Naive thymus-derived CD4-positive, alpha-beta T cell (primary cell): ENCODE results near the gene NACC1. TPM values are rescaled to one million over a fixed set of nuclear protein-coding genes. Genes with fewer than 3 reads are reported as not detected.
A peak's percentile ranks its signal among the peaks of the same experiment; 100 is the strongest.

Experiments used
- ATAC-seq: fragments of 150-1000 bp; cut with Tn5 transposase; 2 replicates; pipeline ENCODE4 v1.10.0; 2021; ENCODE audit warnings: mild to moderate bottlenecking, moderate library complexity
- CTCF ChIA-PET: fragments of 350-600 bp; sonication (Branson Sonifier 250); formaldehyde crosslinking; loops from one replicate; lab custom pipeline; 2021; ENCODE audit warnings: antibody characterized with exemption; lab: Charles Lee
- POLR2A ChIA-PET: fragments of 350-600 bp; sonication (Branson Sonifier 250); formaldehyde crosslinking; loops from one replicate; lab custom pipeline; 2021; ENCODE audit warnings: antibody characterized with exemption, inconsistent platforms; lab: Charles Lee
- DNase-seq, 9 donors: peaks; one replicate each; pipeline versions ENCODE4 v3.0.0 to v3.0.0-alpha.2; 2020 to 2022; ENCODE audit warnings: mixed read lengths in 1 of 9
- H3K27ac ChIP-seq: one replicate; pipeline ENCODE4 v1.7.0; 2013; ENCODE audit warnings: mild to moderate bottlenecking, low read depth, low read length, moderate library complexity
- H3K27me3 ChIP-seq, 2 donors: one replicate each; pipeline ENCODE4 v1.7.0; 2013; ENCODE audit warnings: low read length in 2 of 2, mild to moderate bottlenecking in 2 of 2, moderate library complexity in 2 of 2; ENCODE audit not compliant: control insufficient read depth in 2 of 2, insufficient read depth in 2 of 2
- H3K36me3 ChIP-seq, 3 experiments: 1 replicate in 2 of 3; 2 replicates in 1 of 3; pipeline ENCODE4 v1.7.0; 2013; ENCODE audit warnings: low read length in 3 of 3, mild to moderate bottlenecking in 3 of 3, moderate library complexity in 1 of 3; ENCODE audit not compliant: insufficient read depth in 3 of 3, control insufficient read depth in 2 of 3
- H3K4me1 ChIP-seq, 2 donors: one replicate each; pipeline ENCODE4 v1.7.0; 2013; ENCODE audit warnings: low read length in 2 of 2, mild to moderate bottlenecking in 2 of 2, moderate library complexity in 1 of 2; ENCODE audit not compliant: control insufficient read depth in 2 of 2, insufficient read depth in 2 of 2
- H3K4me3 ChIP-seq: 2 replicates; pipeline ENCODE4 v1.7.0; 2013; ENCODE audit warnings: mild to moderate bottlenecking, low read length
- H3K9me3 ChIP-seq, 3 experiments: 1 replicate in 2 of 3; 2 replicates in 1 of 3; pipeline ENCODE4 v1.7.0; 2013; ENCODE audit warnings: low read length in 3 of 3; ENCODE audit not compliant: control insufficient read depth in 2 of 3
- H3K27ac Mint-ChIP-seq, 9 donors: one replicate each; pipeline ENCODE4 v1.8.0; 2020 to 2022; ENCODE audit warnings: mixed read lengths in 9 of 9, mild to moderate bottlenecking in 8 of 9, moderate library complexity in 5 of 9, inconsistent platforms in 2 of 9
- H3K27me3 Mint-ChIP-seq, 5 donors: one replicate each; pipeline ENCODE4 v1.8.0; 2021 to 2022; ENCODE audit warnings: mixed read lengths in 5 of 5, mild to moderate bottlenecking in 1 of 5
- H3K36me3 Mint-ChIP-seq, 5 donors: one replicate each; pipeline ENCODE4 v1.8.0; 2020 to 2022; ENCODE audit warnings: mixed read lengths in 5 of 5, mild to moderate bottlenecking in 3 of 5, inconsistent platforms in 1 of 5
- H3K4me1 Mint-ChIP-seq, 7 donors: one replicate each; pipeline ENCODE4 v1.8.0; 2020 to 2022; ENCODE audit warnings: mixed read lengths in 7 of 7, mild to moderate bottlenecking in 3 of 7, inconsistent platforms in 1 of 7
- H3K4me3 Mint-ChIP-seq, 10 donors: one replicate each; pipeline ENCODE4 v1.8.0; 2020 to 2022; ENCODE audit warnings: mild to moderate bottlenecking in 10 of 10, mixed read lengths in 10 of 10, moderate library complexity in 6 of 10, inconsistent platforms in 2 of 10
- H3K9me3 Mint-ChIP-seq, 11 donors: one replicate each; pipeline ENCODE4 v1.8.0; 2020 to 2022; ENCODE audit warnings: mixed read lengths in 11 of 11, mild to moderate bottlenecking in 4 of 11, inconsistent platforms in 1 of 11, moderate library complexity in 1 of 11
- intact Hi-C, 2 donors: fragments of 100-400 bp; cut with micrococcal nuclease; formaldehyde crosslinking; loops; one replicate each; pipeline ENCODE4 v1.15.1; 2023
- polyA plus RNA-seq, 2 donors: library from polyadenylated mRNA; unstranded; fragments of 300-500 nt; fragmentation: Illumina TruSeq; gene quantifications; one replicate each; pipeline ENCODE4 v1.2.3, GENCODE V29; 2021
- total RNA-seq, 6 experiments: library from RNA in 5 of 6; stranded (reverse) in 5 of 6; gene quantifications; 1 replicate in 5 of 6; 2 replicates in 1 of 6; pipeline ENCODE4 v1.2.3 and lab custom pipeline; 2021 to 2026

Gene NACC1
- total and polyA plus RNA-seq, 7 experiments from 2014 or later = 1.7 to 72.7 (median 20.7) TPM

- peaks cover 0 to 2% (median 0%) of the 10 kb centered on the region in 5 donors for H3K36me3 Mint-ChIP-seq
- no peak for ATAC-seq
- intact Hi-C loops = loop anchor here (1.0 to 5.0 kb wide), 10 partner anchors 12 to 966 kb away; partner anchors contain the start of genes GCDH (in 2 of the 2) and TRIR (in 1 of the 2)
- Histone ChIP-seq H3K9me3 (no peaks in the 10 kb centered on the region), H3K36me3 (peaks cover 0 to 29% (median 0%) of the 10 kb centered on the region in 3 experiments), H3K27ac (peak overlapping the region; percentile 75), H3K27me3 (no peaks in the 10 kb centered on the region), H3K4me1 (peaks cover 25 to 30% of the 10 kb centered on the region in 2 donors), H3K4me3 (peak overlapping the region; percentile 97)
- H3K27me3 Mint-ChIP-seq = no peaks in the 10 kb centered on the region
- POLR2A ChIA-PET = interaction anchor here (1.0 to 5.1 kb wide), 4 partner anchors 11 to 36 kb away, joined by 3 to 53 read pairs (median 10); partner anchors contain the start of genes IER2 and STX10
- peaks cover 12 to 44% (median 33%) of the 10 kb centered on the region in 7 donors for H3K4me1 Mint-ChIP-seq
- no peak for DNase-seq
- H3K4me3 Mint-ChIP-seq = peak overlapping the region; percentile 86 to 99 (median 97)
- H3K9me3 Mint-ChIP-seq = peaks cover 0 to 3% (median 0%) of the 10 kb centered on the region in 11 donors
- peak overlapping the region; percentile 85 to 96 (median 91) for H3K27ac Mint-ChIP-seq
- CTCF ChIA-PET = interaction anchor here (0.6 to 4.1 kb wide), 3 partner anchors 11 to 63 kb away, joined by 3 to 19 read pairs (median 3); no protein-coding TSS in a partner anchor
Measured at GRCh38 chr19:13115936-13116281, 2.2 kb upstream of the NACC1 start.

- H3K27ac ChIP-seq = peak within 1 kb of the TSS; percentile 75
- peak within 1 kb of the TSS; percentile 97 for H3K4me3 ChIP-seq
- H3K27me3 Mint-ChIP-seq = no peaks in the 10 kb centered on the region
- H3K9me3 ChIP-seq = no peaks in the 10 kb centered on the region
- CTCF ChIA-PET = interaction anchor here (0.9 to 4.1 kb wide), 3 partner anchors 11 to 13 kb away, joined by 3 to 19 read pairs (median 3); no protein-coding TSS in a partner anchor
- peaks cover 12 to 50% (median 36%) of the 10 kb centered on the region in 7 donors for H3K4me1 Mint-ChIP-seq
- H3K36me3 ChIP-seq = peaks cover 0 to 29% (median 0%) of the 10 kb centered on the region in 3 experiments
- peaks cover 25 to 30% of the 10 kb centered on the region in 2 donors for H3K4me1 ChIP-seq
- H3K4me3 Mint-ChIP-seq = peak within 1 kb of the TSS; percentile 86 to 99 (median 97)
- POLR2A ChIA-PET = interaction anchor here (0.6 to 5.1 kb wide), 8 partner anchors 12 to 137 kb away, joined by 3 to 53 read pairs (median 10); partner anchors contain the start of genes IER2 and STX10
- no peaks in the 10 kb centered on the region for H3K27me3 ChIP-seq
- H3K27ac Mint-ChIP-seq = peak within 1 kb of the TSS; percentile 85 to 96 (median 91)
- peaks cover 0 to 3% (median 0%) of the 10 kb centered on the region in 11 donors for H3K9me3 Mint-ChIP-seq
- peak; percentile 74 for ATAC-seq
- intact Hi-C loops = loop anchor here (1.0 to 5.0 kb wide), 10 partner anchors 12 to 966 kb away; partner anchors contain the start of genes GCDH (in 2 of the 2) and TRIR (in 1 of the 2)
- H3K36me3 Mint-ChIP-seq = peaks cover 0 to 2% (median 0%) of the 10 kb centered on the region in 5 donors
- DNase-seq = peak; percentile 65 to 90 (median 86)
Measured at GRCh38 chr19:13116282-13117175, 1.5 kb upstream of the NACC1 start, which contains the start of gene TRMT1. Gene TRMT1, minus strand, starts transcription at chr19:13116740. Its CDS starts 341 bp downstream, at chr19:13116399.

DNA sequence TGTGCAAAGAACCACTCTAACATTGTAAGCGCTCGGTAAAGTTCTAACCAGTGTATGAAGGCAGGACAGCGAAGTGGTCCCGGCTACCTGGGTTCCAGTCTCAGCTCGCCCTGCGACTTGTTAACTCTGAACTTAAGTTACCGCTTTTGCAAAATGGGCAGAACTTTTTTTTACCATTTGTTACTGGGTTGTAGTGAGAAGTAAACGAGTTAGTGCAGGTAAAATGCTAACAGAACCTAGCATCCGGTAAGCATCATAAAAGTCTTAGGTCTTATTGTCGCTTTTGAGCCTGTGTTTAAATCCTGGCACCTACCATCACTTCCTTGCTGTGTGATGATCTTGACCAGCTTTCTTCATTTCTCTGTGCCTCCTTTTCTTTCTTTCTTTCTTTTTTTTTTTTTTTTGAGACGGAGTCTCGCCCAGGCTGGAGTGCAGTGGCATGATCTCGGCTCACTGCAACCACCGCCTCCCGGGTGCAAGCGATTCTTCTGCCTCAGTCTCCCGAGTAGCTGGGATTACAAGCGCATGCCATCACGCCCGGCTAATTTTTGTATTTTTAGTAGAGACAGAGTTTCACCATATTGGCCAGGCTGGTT lies 790 bp upstream of the NACC1 start:
- peak overlapping the region; percentile 85 to 96 (median 91) for H3K27ac Mint-ChIP-seq
- no peaks in the 10 kb centered on the region for H3K9me3 ChIP-seq
- peaks cover 0 to 3% (median 0%) of the 10 kb centered on the region in 11 donors for H3K9me3 Mint-ChIP-seq
- ChIA-PET POLR2A (interaction anchor here (0.6 to 5.1 kb wide), 13 partner anchors 10 to 1299 kb away, joined by 3 to 53 read pairs (median 9); partner anchors contain the start of genes IER2, LYL1 and STX10), CTCF (interaction anchor here (0.7 to 4.1 kb wide), 6 partner anchors 11 to 805 kb away, joined by 3 to 19 read pairs (median 3); no protein-coding TSS in a partner anchor)
- H3K27me3 ChIP-seq = no peaks in the 10 kb centered on the region
- peak overlapping the region; percentile 86 to 99 (median 97) for H3K4me3 Mint-ChIP-seq
- H3K4me3 ChIP-seq = peak overlapping the region; percentile 97
- H3K36me3 ChIP-seq = peaks cover 0 to 32% (median 0%) of the 10 kb centered on the region in 3 experiments
- intact Hi-C loops = loop anchor here (2.0 to 5.0 kb wide), 6 partner anchors 18 to 965 kb away; partner anchors contain the start of genes GCDH (in 2 of the 2) and TRIR (in 1 of the 2)
- H3K36me3 Mint-ChIP-seq = peaks cover 0 to 4% (median 0%) of the 10 kb centered on the region in 5 donors
- H3K4me1 ChIP-seq = peaks cover 25 to 30% of the 10 kb centered on the region in 2 donors
- peaks cover 12 to 58% (median 43%) of the 10 kb centered on the region in 7 donors for H3K4me1 Mint-ChIP-seq
- ATAC-seq (peak; percentile 5), DNase-seq (peak in 7 of 9 donors; percentile 11 to 58 (median 51))
- H3K27ac ChIP-seq = peak overlapping the region; percentile 75
- no peaks in the 10 kb centered on the region for H3K27me3 Mint-ChIP-seq

DNA sequence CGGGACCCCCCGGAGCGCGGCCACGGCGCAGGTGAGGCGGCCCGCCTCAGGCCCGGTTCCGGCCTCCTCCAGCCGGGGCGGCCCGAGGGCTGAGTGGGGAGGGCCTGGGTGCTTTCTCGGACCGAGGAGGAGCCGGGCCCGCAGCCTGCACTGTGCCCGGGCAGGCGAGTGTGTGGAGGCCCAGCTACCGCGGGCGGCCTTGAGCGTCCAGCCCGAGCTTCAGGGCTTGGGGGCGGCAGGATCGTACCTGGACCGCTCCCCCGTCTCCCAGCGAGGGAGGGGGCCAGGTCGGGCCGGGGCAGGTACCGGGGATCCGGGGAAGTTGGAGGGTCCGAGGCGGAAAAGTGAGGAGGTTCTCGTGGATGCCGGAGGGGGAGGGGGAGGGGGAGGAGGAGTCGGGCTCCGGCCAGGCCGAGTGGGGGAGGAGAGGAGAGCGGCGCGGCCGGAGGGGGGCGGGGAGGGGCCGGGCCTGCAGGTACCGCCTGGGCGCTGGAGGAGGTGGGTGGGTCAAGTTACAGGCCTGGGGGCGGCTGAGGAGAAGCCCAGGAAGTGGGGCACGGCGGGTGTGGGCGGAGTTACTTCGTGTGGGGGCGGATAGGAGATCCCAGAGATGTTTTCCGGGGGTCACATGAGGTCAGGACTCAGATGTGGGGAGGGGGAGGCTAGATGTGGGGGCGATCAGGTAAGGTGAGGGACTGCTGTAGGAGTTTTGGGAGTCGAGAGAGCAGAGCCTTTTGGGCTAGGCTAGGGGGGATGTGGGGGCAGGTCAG lies 545 bp downstream of the NACC1 start:
- H3K9me3 Mint-ChIP-seq = peaks cover 0 to 3% (median 0%) of the 10 kb centered on the region in 11 donors
- Histone ChIP-seq H3K4me1 (peaks cover 25 to 30% of the 10 kb centered on the region in 2 donors), H3K27ac (peak overlapping the region; percentile 84), H3K9me3 (no peaks in the 10 kb centered on the region), H3K36me3 (peaks cover 0 to 19% (median 0%) of the 10 kb centered on the region in 3 experiments), H3K27me3 (no peaks in the 10 kb centered on the region), H3K4me3 (peak overlapping the region; percentile 54)
- H3K4me3 Mint-ChIP-seq = peak overlapping the region; percentile 73 to 94 (median 84)
- peaks cover 17 to 69% (median 49%) of the 10 kb centered on the region in 7 donors for H3K4me1 Mint-ChIP-seq
- intact Hi-C loops = loop anchor here (1.0 to 5.0 kb wide), 8 partner anchors 14 to 964 kb away; partner anchors contain the start of gene TRIR (in 1 of the 2)
- ChIA-PET CTCF (interaction anchor here (1.1 to 4.1 kb wide), 4 partner anchors 13 to 33 kb away, joined by 3 to 19 read pairs (median 4); no protein-coding TSS in a partner anchor), POLR2A (interaction anchor here (0.7 to 5.1 kb wide), 15 partner anchors 12 to 385 kb away, joined by 3 to 53 read pairs (median 9); partner anchors contain the start of genes IER2, LYL1 and STX10)
- DNase-seq (peak in 2 of 9 donors; percentile 46 to 68), ATAC-seq (no peak)
- H3K27ac Mint-ChIP-seq = peak overlapping the region; percentile 17 to 94 (median 56)
- peaks cover 0 to 4% (median 0%) of the 10 kb centered on the region in 5 donors for H3K36me3 Mint-ChIP-seq
- H3K27me3 Mint-ChIP-seq = no peaks in the 10 kb centered on the region

DNA sequence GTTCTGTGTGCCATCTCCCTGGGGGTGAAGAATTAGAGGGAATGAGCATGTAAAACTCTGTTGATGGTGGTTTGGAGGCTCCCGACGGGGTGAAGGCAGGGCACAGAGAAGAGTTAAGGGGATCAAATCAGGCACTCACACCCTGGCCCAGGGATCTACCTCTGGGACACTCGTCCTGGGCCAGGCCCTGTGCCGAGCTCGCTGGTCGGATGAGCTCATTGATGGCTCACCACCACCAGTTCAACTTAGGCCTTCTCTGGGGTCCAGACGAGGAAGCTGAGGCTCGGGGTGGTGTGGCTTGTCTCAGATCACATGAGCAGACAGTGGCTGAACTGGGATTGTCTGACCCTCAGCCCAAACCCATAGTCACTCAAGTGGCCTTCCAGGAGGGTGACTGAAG lies 1.6 kb downstream of the NACC1 start:
- ChIA-PET CTCF (interaction anchor here (0.9 to 1.4 kb wide), 3 partner anchors 15 to 154 kb away, joined by 3 to 5 read pairs (median 4); no protein-coding TSS in a partner anchor), POLR2A (interaction anchor here (1.0 to 2.3 kb wide), 4 partner anchors 14 to 33 kb away, joined by 3 to 11 read pairs (median 5); partner anchors contain the start of genes IER2 and STX10)
- Mint-ChIP-seq H3K36me3 (peaks cover 0 to 4% (median 0%) of the 10 kb centered on the region in 5 donors), H3K27me3 (no peaks in the 10 kb centered on the region), H3K4me3 (peak overlapping the region; percentile 73 to 94 (median 84)), H3K9me3 (peaks cover 0 to 3% (median 0%) of the 10 kb centered on the region in 11 donors), H3K4me1 (peaks cover 17 to 69% (median 49%) of the 10 kb centered on the region in 7 donors), H3K27ac (peak overlapping the region in 7 of 9 donors; percentile 38 to 94 (median 43))
- peak overlapping the region; percentile 84 for H3K27ac ChIP-seq
- peaks cover 0 to 13% (median 0%) of the 10 kb centered on the region in 3 experiments for H3K36me3 ChIP-seq
- H3K4me3 ChIP-seq = peak overlapping the region; percentile 38
- no peak for DNase-seq
- peaks cover 25 to 30% of the 10 kb centered on the region in 2 donors for H3K4me1 ChIP-seq
- intact Hi-C loops = loop anchor here (2.0 to 5.0 kb wide), 5 partner anchors 13 to 963 kb away; partner anchors contain the start of gene TRIR (in 1 of the 2)
- no peaks in the 10 kb centered on the region for H3K9me3 ChIP-seq
- no peaks in the 10 kb centered on the region for H3K27me3 ChIP-seq
- no peak for ATAC-seq
